Measurements from ENCODE around the gene HSPH1. TPM values are rescaled to one million over a fixed set of nuclear protein-coding genes. Genes with fewer than 3 reads are reported as not detected.

Gene HSPH1
- total RNA-seq, 1 experiment from 2014 or later, result 145 TPM

GRCh38 chr13:31151837-31152236, 9.9 kb downstream of the HSPH1 start:
- ATAC-seq (no peak), DNase-seq (ENCODE audit: low read depth, low spot score) (no peak)
- Histone ChIP-seq H3K4me1 (ENCODE audit: control insufficient read depth, insufficient read depth, low read length) (no peaks in the 10 kb centered on the region), H3K36me3 (ENCODE audit: control insufficient read depth, insufficient read depth, low read length) (peaks cover 88% of the 10 kb centered on the region), H3K9me3 (ENCODE audit: control insufficient read depth, insufficient read depth, low read depth, low read length) (no peaks in the 10 kb centered on the region), H3K4me3 (ENCODE audit: low read depth in 2 of 2, low read length in 2 of 2) (no peak overlapping the region), H3K27me3 (ENCODE audit: control insufficient read depth, insufficient read depth, low read length) (no peaks in the 10 kb centered on the region), H3K27ac (ENCODE audit: low read length) (no peak overlapping the region)
- POLR2A ChIA-PET, result no interaction called here
- CTCF ChIA-PET, result no interaction called here
- TF ChIP-seq REST (IDR thresholded peaks at IDR 0.05; ENCODE audit: insufficient read depth in 1 of 2, low read depth in 2 of 2, low read length in 1 of 2), result no peak
- BruUV-seq (replicated peaks), result no TSS peak
- intact Hi-C loops (cut with micrococcal nuclease; ENCODE audit: unreplicated experiment), result no loop called here
- in situ Hi-C loops (cut with HindIII; ENCODE audit: low pct_unique_long_range_greater_than_20kb, low sequenced_read_pairs), result no loop called here

GRCh38 chr13:31150315-31150985, 11.3 kb downstream of the HSPH1 start:
- TF ChIP-seq REST (IDR thresholded peaks at IDR 0.05; ENCODE audit: insufficient read depth in 1 of 2, low read depth in 2 of 2, low read length in 1 of 2) (no peak), SIN3A (IDR thresholded peaks at IDR 0.05; ENCODE audit: borderline replicate concordance, insufficient read depth, low read depth, low read length) (no peak), POLR2AphosphoS5 (IDR thresholded peaks at IDR 0.05; ENCODE audit: low read depth, low read length) (no peak), CTCF (IDR thresholded peaks at IDR 0.05) (no peak), TCF7L2 (IDR thresholded peaks at IDR 0.05; ENCODE audit: low read depth, low read length) (no peak)
- in situ Hi-C loops (cut with HindIII; ENCODE audit: low pct_unique_long_range_greater_than_20kb, low sequenced_read_pairs), result no loop called here
- Histone ChIP-seq H3K4me3 (ENCODE audit: low read depth in 2 of 2, low read length in 2 of 2) (no peak overlapping the region), H3K4me1 (ENCODE audit: control insufficient read depth, insufficient read depth, low read length) (no peaks in the 10 kb centered on the region), H3K27me3 (ENCODE audit: control insufficient read depth, insufficient read depth, low read length) (no peaks in the 10 kb centered on the region), H3K27ac (ENCODE audit: low read length) (no peak overlapping the region), H3K9me3 (ENCODE audit: control insufficient read depth, insufficient read depth, low read depth, low read length) (no peaks in the 10 kb centered on the region), H3K36me3 (ENCODE audit: control insufficient read depth, insufficient read depth, low read length) (peaks cover 89% of the 10 kb centered on the region)
- no TSS peak for BruUV-seq (replicated peaks)
- DNase-seq (ENCODE audit: low read depth, low spot score) (no peak), ATAC-seq (no peak)
- CTCF ChIA-PET, result no interaction called here
- intact Hi-C loops (cut with micrococcal nuclease; ENCODE audit: unreplicated experiment), result no loop called here
- POLR2A ChIA-PET, result no interaction called here

Data from Panc1 (cell line).